GM23338 (cell line): ENCODE results near the gene SYTL1.

ENCODE experiments used
- CREB1 ChIP-seq: fragments of 250-450 bp; sonication (Bioruptor Pico); IDR thresholded peaks from 2 replicates; pipeline ENCODE4 v1.5.0; 2020; ENCODE audit warnings: low read depth, mild to moderate bottlenecking, moderate library complexity
- CTCF ChIP-seq, 2 experiments: fragments of 200-600 bp in 1 of 2; sonication (generic) in 1 of 2; conservative IDR thresholded peaks; 2 replicates each; pipeline versions ENCODE4 v1.5.1 to v1.6.1; 2016 to 2017; ENCODE audit warnings: antibody characterized with exemption in 2 of 2, low read depth in 2 of 2, mild to moderate bottlenecking in 2 of 2, moderate library complexity in 1 of 2
- ETS1 ChIP-seq: IDR thresholded peaks from 2 replicates; pipeline ENCODE4 v1.6.1; 2016; ENCODE audit warnings: antibody characterized with exemption
- EZH2 ChIP-seq: fragments of 200-600 bp; sonication (generic); IDR thresholded peaks from one replicate; pipeline ENCODE4 v1.8.0; 2017; ENCODE audit warnings: antibody characterized with exemption, mild to moderate bottlenecking, low read depth; ENCODE audit not compliant: unreplicated experiment
- EZH2phosphoT487 ChIP-seq: fragments of 200-600 bp; sonication (generic); IDR thresholded peaks from one replicate; pipeline ENCODE4 v1.8.1; 2018; ENCODE audit warnings: antibody characterized with exemption; ENCODE audit not compliant: unreplicated experiment
- JUNB ChIP-seq: IDR thresholded peaks from one replicate; pipeline ENCODE4 v1.6.1; 2016; ENCODE audit warnings: antibody characterized with exemption; ENCODE audit not compliant: unreplicated experiment
- POLR2AphosphoS5 ChIP-seq: IDR thresholded peaks from 2 replicates; pipeline ENCODE4 v1.6.1; 2016; ENCODE audit warnings: antibody characterized with exemption, low read depth
- REST ChIP-seq: IDR thresholded peaks from one replicate; pipeline ENCODE4 v1.6.1; 2018; ENCODE audit warnings: antibody characterized with exemption; ENCODE audit not compliant: unreplicated experiment

- TF ChIP-seq CTCF (conservative IDR thresholded peaks at IDR 0.05; ENCODE audit: low read depth in 2 of 2): no peak
- no peak for TF ChIP-seq POLR2AphosphoS5
- no peak for TF ChIP-seq EZH2
- TF ChIP-seq REST: no peak
- TF ChIP-seq EZH2phosphoT487: no peak
- TF ChIP-seq CREB1 (CRISPR knock-in tag): no peak
- no peak for TF ChIP-seq JUNB
- TF ChIP-seq ETS1: no peak
Measured at GRCh38 chr1:27400963-27401341, 59.1 kb downstream of the SYTL1 start.
